GM23338 (cell line): ENCODE measurements around the gene PAPPA. TPM values are rescaled to one million over a fixed set of nuclear protein-coding genes. Genes with fewer than 3 reads are reported as not detected.
A peak's percentile ranks its signal among the peaks of the same experiment; 100 is the strongest.

Experiments
- ATAC-seq: fragments of 200-7000 bp; cut with Tn5 transposase; 3 replicates; pipeline ENCODE4 v1.9.1; 2020
- DNase-seq: peaks from one replicate; pipeline ENCODE4 v3.0.0-alpha.2; 2015; ENCODE audit warnings: low spot score
- H2AFZ ChIP-seq: fragments of 200-600 bp; sonication (generic); 2 replicates; pipeline ENCODE4 v1.8.0; 2016; ENCODE audit warnings: antibody characterized with exemption, mild to moderate bottlenecking, moderate library complexity
- H3F3A ChIP-seq: fragments of 200-600 bp; sonication (generic); replicated peaks from 2 replicates; pipeline ENCODE4 v1.8.0; 2017; ENCODE audit warnings: antibody characterized with exemption, mixed run types, low read depth
- H3K27ac ChIP-seq: fragments of 200-600 bp; sonication (generic); 2 replicates; pipeline ENCODE4 v1.6.1; 2016; ENCODE audit warnings: low read depth
- H3K27me3 ChIP-seq: fragments of 200-600 bp; sonication (generic); 2 replicates; pipeline ENCODE4 v1.8.0; 2016; ENCODE audit warnings: mild to moderate bottlenecking, mixed run types, moderate library complexity; ENCODE audit not compliant: insufficient read depth
- H3K36me3 ChIP-seq: fragments of 200-600 bp; sonication (generic); 2 replicates; pipeline ENCODE4 v1.8.0; 2016; ENCODE audit warnings: mild to moderate bottlenecking; ENCODE audit not compliant: insufficient read depth
- H3K4me1 ChIP-seq: fragments of 200-600 bp; sonication (generic); 2 replicates; pipeline ENCODE4 v1.8.0; 2016; ENCODE audit warnings: mild to moderate bottlenecking, moderate library complexity; ENCODE audit not compliant: insufficient read depth
- H3K4me2 ChIP-seq: fragments of 200-600 bp; sonication (generic); 2 replicates; pipeline ENCODE4 v1.7.1; 2017; ENCODE audit warnings: mixed run types
- H3K4me3 ChIP-seq: fragments of 200-600 bp; sonication (generic); 2 replicates; pipeline ENCODE4 v1.6.1; 2016; ENCODE audit warnings: mixed run types
- H3K79me2 ChIP-seq: fragments of 200-600 bp; sonication (generic); replicated peaks from 2 replicates; pipeline ENCODE4 v1.8.0; 2017; ENCODE audit warnings: mild to moderate bottlenecking; ENCODE audit not compliant: insufficient read depth
- H3K9me2 ChIP-seq: fragments of 200-600 bp; sonication (generic); 2 replicates; pipeline ENCODE4 v1.8.0; 2017; ENCODE audit not compliant: insufficient read depth
- H4K20me1 ChIP-seq: fragments of 200-600 bp; sonication (generic); replicated peaks from 2 replicates; pipeline ENCODE4 v1.8.0; 2017; ENCODE audit warnings: mild to moderate bottlenecking; ENCODE audit not compliant: insufficient read depth
- H3K27ac Mint-ChIP-seq: 2 replicates; pipeline ENCODE4 v1.8.0; 2020; ENCODE audit warnings: inconsistent platforms, mild to moderate bottlenecking, moderate library complexity, mixed read lengths
- H3K27me3 Mint-ChIP-seq: 3 replicates; pipeline ENCODE4 v1.8.0; 2022; ENCODE audit warnings: low read depth, mild to moderate bottlenecking, moderate library complexity, mixed read lengths, inconsistent platforms; ENCODE audit not compliant: insufficient read depth, poor library complexity
- H3K36me3 Mint-ChIP-seq: 3 replicates; pipeline ENCODE4 v1.8.0; 2021; ENCODE audit warnings: low read depth, mild to moderate bottlenecking, inconsistent platforms, moderate library complexity, mixed read lengths
- H3K4me1 Mint-ChIP-seq: 3 replicates; pipeline ENCODE4 v1.8.0; 2020; ENCODE audit warnings: mild to moderate bottlenecking, inconsistent platforms, mixed read lengths
- H3K4me3 Mint-ChIP-seq: 3 replicates; pipeline ENCODE4 v1.8.0; 2021; ENCODE audit warnings: moderate library complexity, mild to moderate bottlenecking, inconsistent platforms, mixed read lengths
- H3K9me3 Mint-ChIP-seq: 3 replicates; pipeline ENCODE4 v1.8.0; 2020; ENCODE audit warnings: moderate library complexity, mild to moderate bottlenecking, inconsistent platforms, mixed read lengths
- EZH2 ChIP-seq: fragments of 200-600 bp; sonication (generic); IDR thresholded peaks from one replicate; pipeline ENCODE4 v1.8.0; 2017; ENCODE audit warnings: antibody characterized with exemption, mild to moderate bottlenecking, low read depth; ENCODE audit not compliant: unreplicated experiment
- JUNB ChIP-seq: IDR thresholded peaks from one replicate; pipeline ENCODE4 v1.6.1; 2016; ENCODE audit warnings: antibody characterized with exemption; ENCODE audit not compliant: unreplicated experiment
- NANOG ChIP-seq: IDR thresholded peaks from 2 replicates; pipeline ENCODE4 v1.6.1; 2016; ENCODE audit warnings: antibody characterized with exemption, borderline replicate concordance
- ZNF331 ChIP-seq: fragments of 250-450 bp; sonication (Bioruptor Pico); IDR thresholded peaks from 2 replicates; pipeline ENCODE4 v1.5.0; 2020; ENCODE audit warnings: low read depth, mild to moderate bottlenecking, moderate library complexity
- ZNF462 ChIP-seq: fragments of 250-450 bp; sonication (Bioruptor Pico); IDR thresholded peaks from 2 replicates; pipeline ENCODE4 v1.5.0; 2020; ENCODE audit warnings: mild to moderate bottlenecking, moderate library complexity
- polyA plus RNA-seq: library from polyadenylated mRNA; unstranded; fragments of >200 nt; fragmentation: Nextera tagmentation; extraction: Ambion mirVana; gene quantifications from 2 replicates; pipeline ENCODE4 v1.2.1, GENCODE V29; 2016
- total RNA-seq: library from RNA; depleted of rRNA; stranded (reverse); fragments of >200 nt; shearing (Covaris generic); gene quantifications from 2 replicates; pipeline ENCODE4 v1.2.3, GENCODE V29; 2014
- TF ChIP-seq, protein P1 (sequence below): IDR thresholded peaks from 2 replicates; pipeline ENCODE4 v1.6.1; 2016; ENCODE audit warnings: antibody characterized with exemption
- TF ChIP-seq, protein P2 (sequence below), 2 experiments: fragments of 200-600 bp in 1 of 2; sonication (generic) in 1 of 2; conservative IDR thresholded peaks; 2 replicates each; pipeline versions ENCODE4 v1.5.1 to v1.6.1; 2016 to 2017; ENCODE audit warnings: antibody characterized with exemption in 2 of 2, low read depth in 2 of 2, mild to moderate bottlenecking in 2 of 2, moderate library complexity in 1 of 2

The PAPPA gene
- total and polyA plus RNA-seq, 2 experiments from 2014 or later, result 0.38 to 0.66 TPM

- TF ChIP-seq, protein P1, sequence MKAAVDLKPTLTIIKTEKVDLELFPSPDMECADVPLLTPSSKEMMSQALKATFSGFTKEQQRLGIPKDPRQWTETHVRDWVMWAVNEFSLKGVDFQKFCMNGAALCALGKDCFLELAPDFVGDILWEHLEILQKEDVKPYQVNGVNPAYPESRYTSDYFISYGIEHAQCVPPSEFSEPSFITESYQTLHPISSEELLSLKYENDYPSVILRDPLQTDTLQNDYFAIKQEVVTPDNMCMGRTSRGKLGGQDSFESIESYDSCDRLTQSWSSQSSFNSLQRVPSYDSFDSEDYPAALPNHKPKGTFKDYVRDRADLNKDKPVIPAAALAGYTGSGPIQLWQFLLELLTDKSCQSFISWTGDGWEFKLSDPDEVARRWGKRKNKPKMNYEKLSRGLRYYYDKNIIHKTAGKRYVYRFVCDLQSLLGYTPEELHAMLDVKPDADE, result no peak
- TF ChIP-seq EZH2, result no peak
- no peak for TF ChIP-seq ZNF462 (CRISPR knock-in tag)
- no peak for TF ChIP-seq ZNF331 (CRISPR knock-in tag)
- no peaks in the 10 kb centered on the region for H3K9me3 Mint-ChIP-seq
- Histone ChIP-seq H3K9me2 (0 out of 2 replicates have a peak, but pooled peaks cover 7% of the 10 kb centered on the region), H3K27me3 (no peaks in the 10 kb centered on the region), H4K20me1 (no peaks in the 10 kb centered on the region), H3F3A (no peaks in the 10 kb centered on the region), H2AFZ (no peak overlapping the region), H3K27ac (no peak overlapping the region), H3K36me3 (no peaks in the 10 kb centered on the region), H3K4me3 (no peak overlapping the region), H3K4me2 (no peak overlapping the region), H3K79me2 (no peaks in the 10 kb centered on the region), H3K4me1 (no peaks in the 10 kb centered on the region)
- peaks cover 12% of the 10 kb centered on the region; the same call in 2 of the 3 replicates for H3K36me3 Mint-ChIP-seq
- H3K27me3 Mint-ChIP-seq, result peaks cover 2% of the 10 kb centered on the region
- H3K27ac Mint-ChIP-seq, result no peak overlapping the region
- peaks cover 5% of the 10 kb centered on the region for H3K4me1 Mint-ChIP-seq
- no peak for ATAC-seq
- H3K4me3 Mint-ChIP-seq, result no peak overlapping the region
- no peak for DNase-seq
Measured at GRCh38 chr9:116434314-116434713, 280.7 kb downstream of the PAPPA start.

DNA sequence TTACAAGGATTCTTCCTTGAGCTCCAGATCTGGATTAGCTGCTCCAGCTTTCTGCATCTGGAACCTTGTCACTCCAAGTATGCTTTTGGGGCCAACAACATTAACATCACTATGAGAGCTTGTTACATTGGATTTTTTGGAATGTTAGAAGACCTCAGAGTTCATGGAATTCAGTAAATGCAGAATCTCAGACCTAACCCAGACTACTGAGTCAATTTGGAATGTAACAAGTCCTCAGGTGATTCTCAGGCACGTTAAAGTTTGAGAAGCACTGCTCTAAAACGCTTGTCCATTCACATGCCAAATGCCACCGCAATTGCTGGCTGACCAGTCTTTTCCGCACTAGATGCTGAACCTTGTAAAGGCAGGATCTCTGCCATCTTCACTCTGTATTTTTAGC, 282.1 kb downstream of the PAPPA start:
- peaks cover 17% of the 10 kb centered on the region for H3K36me3 Mint-ChIP-seq
- Histone ChIP-seq H3K79me2 (no peaks in the 10 kb centered on the region), H3K4me2 (no peak overlapping the region), H2AFZ (no peak overlapping the region), H3K27me3 (no peaks in the 10 kb centered on the region), H3K4me3 (no peak overlapping the region), H3K4me1 (no peaks in the 10 kb centered on the region), H4K20me1 (no peaks in the 10 kb centered on the region), H3K9me2 (0 out of 2 replicates have a peak, but pooled peaks cover 7% of the 10 kb centered on the region), H3F3A (no peaks in the 10 kb centered on the region), H3K27ac (no peak overlapping the region), H3K36me3 (no peaks in the 10 kb centered on the region)
- H3K4me3 Mint-ChIP-seq, result no peak overlapping the region
- no peak overlapping the region for H3K27ac Mint-ChIP-seq
- peaks cover 2% of the 10 kb centered on the region for H3K27me3 Mint-ChIP-seq
- H3K9me3 Mint-ChIP-seq, result no peaks in the 10 kb centered on the region
- DNase-seq (peak; percentile 12), ATAC-seq (no peak)
- H3K4me1 Mint-ChIP-seq, result peaks cover 5% of the 10 kb centered on the region
- TF ChIP-seq NANOG (no peak), JUNB (no peak)
- TF ChIP-seq, protein P2, sequence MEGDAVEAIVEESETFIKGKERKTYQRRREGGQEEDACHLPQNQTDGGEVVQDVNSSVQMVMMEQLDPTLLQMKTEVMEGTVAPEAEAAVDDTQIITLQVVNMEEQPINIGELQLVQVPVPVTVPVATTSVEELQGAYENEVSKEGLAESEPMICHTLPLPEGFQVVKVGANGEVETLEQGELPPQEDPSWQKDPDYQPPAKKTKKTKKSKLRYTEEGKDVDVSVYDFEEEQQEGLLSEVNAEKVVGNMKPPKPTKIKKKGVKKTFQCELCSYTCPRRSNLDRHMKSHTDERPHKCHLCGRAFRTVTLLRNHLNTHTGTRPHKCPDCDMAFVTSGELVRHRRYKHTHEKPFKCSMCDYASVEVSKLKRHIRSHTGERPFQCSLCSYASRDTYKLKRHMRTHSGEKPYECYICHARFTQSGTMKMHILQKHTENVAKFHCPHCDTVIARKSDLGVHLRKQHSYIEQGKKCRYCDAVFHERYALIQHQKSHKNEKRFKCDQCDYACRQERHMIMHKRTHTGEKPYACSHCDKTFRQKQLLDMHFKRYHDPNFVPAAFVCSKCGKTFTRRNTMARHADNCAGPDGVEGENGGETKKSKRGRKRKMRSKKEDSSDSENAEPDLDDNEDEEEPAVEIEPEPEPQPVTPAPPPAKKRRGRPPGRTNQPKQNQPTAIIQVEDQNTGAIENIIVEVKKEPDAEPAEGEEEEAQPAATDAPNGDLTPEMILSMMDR (conservative IDR thresholded peaks at IDR 0.05; ENCODE audit: low read depth in 2 of 2), result no peak
